Mammary epithelial cell (primary cell): ENCODE measurements around the gene USP8.

Experiments
- CTCF ChIP-seq, 2 donors: IDR thresholded peaks in 1 of 2; conservative IDR thresholded peaks in 1 of 2; 2 replicates each; pipeline ENCODE4 v1.5.1; 2011 to 2012; ENCODE audit warnings: inconsistent platforms in 2 of 2, low read length in 2 of 2, mild to moderate bottlenecking in 2 of 2, control low read depth in 1 of 2, low read depth in 1 of 2; ENCODE audit not compliant: insufficient read depth in 1 of 2; ENCODE audit errors: extremely low read depth in 1 of 2
- EZH2 ChIP-seq: IDR thresholded peaks from 2 replicates; pipeline ENCODE4 v1.6.1; 2012; ENCODE audit warnings: low read length, inconsistent platforms, borderline replicate concordance

- no peak for TF ChIP-seq CTCF (conservative IDR thresholded peaks at IDR 0.05 in 1 of 2, IDR thresholded peaks at IDR 0.05 in 1 of 2; ENCODE audit: extremely low read depth in 1 of 2, insufficient read depth in 1 of 2, low read depth in 1 of 2, low read length in 2 of 2)
- TF ChIP-seq EZH2 = no peak
Measured at GRCh38 chr15:50377867-50378751, 46.1 kb upstream of the USP8 start.
